GM23338 (cell line): ENCODE results near the gene ITPR3. TPM values are rescaled to one million over a fixed set of nuclear protein-coding genes. Genes with fewer than 3 reads are reported as not detected.
A peak's percentile ranks its signal among the peaks of the same experiment; 100 is the strongest.

ENCODE experiments used
- ATAC-seq: fragments of 200-7000 bp; cut with Tn5 transposase; 3 replicates; pipeline ENCODE4 v1.9.1; 2020
- DNase-seq: peaks from one replicate; pipeline ENCODE4 v3.0.0-alpha.2; 2015; ENCODE audit warnings: low spot score
- H2AFZ ChIP-seq: fragments of 200-600 bp; sonication (generic); 2 replicates; pipeline ENCODE4 v1.8.0; 2016; ENCODE audit warnings: antibody characterized with exemption, mild to moderate bottlenecking, moderate library complexity
- H3F3A ChIP-seq: fragments of 200-600 bp; sonication (generic); replicated peaks from 2 replicates; pipeline ENCODE4 v1.8.0; 2017; ENCODE audit warnings: antibody characterized with exemption, mixed run types, low read depth
- H3K27ac ChIP-seq: fragments of 200-600 bp; sonication (generic); 2 replicates; pipeline ENCODE4 v1.6.1; 2016; ENCODE audit warnings: low read depth
- H3K27me3 ChIP-seq: fragments of 200-600 bp; sonication (generic); 2 replicates; pipeline ENCODE4 v1.8.0; 2016; ENCODE audit warnings: mild to moderate bottlenecking, mixed run types, moderate library complexity; ENCODE audit not compliant: insufficient read depth
- H3K36me3 ChIP-seq: fragments of 200-600 bp; sonication (generic); 2 replicates; pipeline ENCODE4 v1.8.0; 2016; ENCODE audit warnings: mild to moderate bottlenecking; ENCODE audit not compliant: insufficient read depth
- H3K4me1 ChIP-seq: fragments of 200-600 bp; sonication (generic); 2 replicates; pipeline ENCODE4 v1.8.0; 2016; ENCODE audit warnings: mild to moderate bottlenecking, moderate library complexity; ENCODE audit not compliant: insufficient read depth
- H3K4me2 ChIP-seq: fragments of 200-600 bp; sonication (generic); 2 replicates; pipeline ENCODE4 v1.7.1; 2017; ENCODE audit warnings: mixed run types
- H3K4me3 ChIP-seq: fragments of 200-600 bp; sonication (generic); 2 replicates; pipeline ENCODE4 v1.6.1; 2016; ENCODE audit warnings: mixed run types
- H3K79me2 ChIP-seq: fragments of 200-600 bp; sonication (generic); replicated peaks from 2 replicates; pipeline ENCODE4 v1.8.0; 2017; ENCODE audit warnings: mild to moderate bottlenecking; ENCODE audit not compliant: insufficient read depth
- H3K9me2 ChIP-seq: fragments of 200-600 bp; sonication (generic); 2 replicates; pipeline ENCODE4 v1.8.0; 2017; ENCODE audit not compliant: insufficient read depth
- H4K20me1 ChIP-seq: fragments of 200-600 bp; sonication (generic); replicated peaks from 2 replicates; pipeline ENCODE4 v1.8.0; 2017; ENCODE audit warnings: mild to moderate bottlenecking; ENCODE audit not compliant: insufficient read depth
- H3K27ac Mint-ChIP-seq: 2 replicates; pipeline ENCODE4 v1.8.0; 2020; ENCODE audit warnings: inconsistent platforms, mild to moderate bottlenecking, moderate library complexity, mixed read lengths
- H3K27me3 Mint-ChIP-seq: 3 replicates; pipeline ENCODE4 v1.8.0; 2022; ENCODE audit warnings: low read depth, mild to moderate bottlenecking, moderate library complexity, mixed read lengths, inconsistent platforms; ENCODE audit not compliant: insufficient read depth, poor library complexity
- H3K36me3 Mint-ChIP-seq: 3 replicates; pipeline ENCODE4 v1.8.0; 2021; ENCODE audit warnings: low read depth, mild to moderate bottlenecking, inconsistent platforms, moderate library complexity, mixed read lengths
- H3K4me1 Mint-ChIP-seq: 3 replicates; pipeline ENCODE4 v1.8.0; 2020; ENCODE audit warnings: mild to moderate bottlenecking, inconsistent platforms, mixed read lengths
- H3K4me3 Mint-ChIP-seq: 3 replicates; pipeline ENCODE4 v1.8.0; 2021; ENCODE audit warnings: moderate library complexity, mild to moderate bottlenecking, inconsistent platforms, mixed read lengths
- H3K9me3 Mint-ChIP-seq: 3 replicates; pipeline ENCODE4 v1.8.0; 2020; ENCODE audit warnings: moderate library complexity, mild to moderate bottlenecking, inconsistent platforms, mixed read lengths
- CREB1 ChIP-seq: fragments of 250-450 bp; sonication (Bioruptor Pico); IDR thresholded peaks from 2 replicates; pipeline ENCODE4 v1.5.0; 2020; ENCODE audit warnings: low read depth, mild to moderate bottlenecking, moderate library complexity
- EZH2 ChIP-seq: fragments of 200-600 bp; sonication (generic); IDR thresholded peaks from one replicate; pipeline ENCODE4 v1.8.0; 2017; ENCODE audit warnings: antibody characterized with exemption, mild to moderate bottlenecking, low read depth; ENCODE audit not compliant: unreplicated experiment
- EZH2phosphoT487 ChIP-seq: fragments of 200-600 bp; sonication (generic); IDR thresholded peaks from one replicate; pipeline ENCODE4 v1.8.1; 2018; ENCODE audit warnings: antibody characterized with exemption; ENCODE audit not compliant: unreplicated experiment
- JUNB ChIP-seq: IDR thresholded peaks from one replicate; pipeline ENCODE4 v1.6.1; 2016; ENCODE audit warnings: antibody characterized with exemption; ENCODE audit not compliant: unreplicated experiment
- NANOG ChIP-seq: IDR thresholded peaks from 2 replicates; pipeline ENCODE4 v1.6.1; 2016; ENCODE audit warnings: antibody characterized with exemption, borderline replicate concordance
- POLR2AphosphoS5 ChIP-seq: IDR thresholded peaks from 2 replicates; pipeline ENCODE4 v1.6.1; 2016; ENCODE audit warnings: antibody characterized with exemption, low read depth
- STAT1 ChIP-seq: IDR thresholded peaks from one replicate; pipeline ENCODE4 v1.6.1; 2016; ENCODE audit warnings: antibody characterized with exemption; ENCODE audit not compliant: unreplicated experiment
- ZNF114 ChIP-seq: fragments of 250-450 bp; sonication (Bioruptor Pico); IDR thresholded peaks from 2 replicates; pipeline ENCODE4 v1.5.0; 2020; ENCODE audit warnings: mild to moderate bottlenecking, moderate library complexity
- ZNF331 ChIP-seq: fragments of 250-450 bp; sonication (Bioruptor Pico); IDR thresholded peaks from 2 replicates; pipeline ENCODE4 v1.5.0; 2020; ENCODE audit warnings: low read depth, mild to moderate bottlenecking, moderate library complexity
- polyA plus RNA-seq: library from polyadenylated mRNA; unstranded; fragments of >200 nt; fragmentation: Nextera tagmentation; extraction: Ambion mirVana; gene quantifications from 2 replicates; pipeline ENCODE4 v1.2.1, GENCODE V29; 2016
- total RNA-seq: library from RNA; depleted of rRNA; stranded (reverse); fragments of >200 nt; shearing (Covaris generic); gene quantifications from 2 replicates; pipeline ENCODE4 v1.2.3, GENCODE V29; 2014
- TF ChIP-seq, protein P1 (sequence below): fragments of 250-450 bp; sonication (Bioruptor Pico); IDR thresholded peaks from 2 replicates; pipeline ENCODE4 v1.5.0; 2020; ENCODE audit warnings: mild to moderate bottlenecking, moderate library complexity
- TF ChIP-seq, protein P2 (sequence below), 2 experiments: fragments of 200-600 bp in 1 of 2; sonication (generic) in 1 of 2; conservative IDR thresholded peaks; 2 replicates each; pipeline versions ENCODE4 v1.5.1 to v1.6.1; 2016 to 2017; ENCODE audit warnings: antibody characterized with exemption in 2 of 2, low read depth in 2 of 2, mild to moderate bottlenecking in 2 of 2, moderate library complexity in 1 of 2
- TF ChIP-seq, protein P3 (sequence below): IDR thresholded peaks from 2 replicates; pipeline ENCODE4 v1.6.1; 2016; ENCODE audit warnings: antibody characterized with exemption

The ITPR3 gene
- total and polyA plus RNA-seq, 2 experiments from 2014 or later: 7.3 to 31.9 TPM

DNA sequence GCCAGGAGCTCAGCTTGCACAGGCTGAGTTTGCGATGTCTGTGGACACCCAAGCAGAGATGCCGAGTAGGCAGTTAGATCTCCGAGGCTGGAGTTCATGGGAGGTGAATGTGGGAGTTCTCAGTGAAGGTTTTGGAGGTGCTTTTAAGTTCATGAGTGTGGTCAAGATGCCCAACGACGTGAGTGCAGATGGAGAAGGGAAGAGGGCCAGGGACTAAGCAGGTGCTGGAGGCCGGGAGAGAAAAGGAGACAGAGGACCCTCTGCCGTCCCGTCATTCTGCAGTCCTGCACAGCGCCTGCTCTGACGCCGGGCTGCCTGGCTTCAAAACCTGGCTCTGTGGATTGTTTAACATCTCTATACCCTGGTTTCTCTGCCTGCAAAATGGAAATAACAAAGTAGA, 15.5 kb downstream of the ITPR3 start:
- Histone ChIP-seq H3F3A (0 out of 2 replicates have a peak, but pooled peaks cover 3% of the 10 kb centered on the region), H4K20me1 (peaks cover 11% of the 10 kb centered on the region; the same call in 1 of the 2 replicates), H3K4me2 (peak overlapping the region; percentile 51; the same call in 1 of the 2 replicates), H2AFZ (no peak overlapping the region), H3K27me3 (peaks cover 9% of the 10 kb centered on the region; the same call in 1 of the 2 replicates), H3K79me2 (peaks cover 19% of the 10 kb centered on the region), H3K36me3 (no peaks in the 10 kb centered on the region), H3K4me3 (no peak overlapping the region), H3K4me1 (peaks cover 29% of the 10 kb centered on the region), H3K9me2 (no peaks in the 10 kb centered on the region), H3K27ac (no peak overlapping the region)
- DNase-seq (no peak), ATAC-seq (no peak)
- Mint-ChIP-seq H3K9me3 (no peaks in the 10 kb centered on the region; the same call in 2 of the 3 replicates), H3K4me1 (peaks cover 51% of the 10 kb centered on the region), H3K36me3 (no peaks in the 10 kb centered on the region; the same call in 1 of the 3 replicates), H3K27ac (no peak overlapping the region), H3K27me3 (peaks cover 28% of the 10 kb centered on the region), H3K4me3 (no peak overlapping the region; the same call in 2 of the 3 replicates)
- TF ChIP-seq, protein P1, sequence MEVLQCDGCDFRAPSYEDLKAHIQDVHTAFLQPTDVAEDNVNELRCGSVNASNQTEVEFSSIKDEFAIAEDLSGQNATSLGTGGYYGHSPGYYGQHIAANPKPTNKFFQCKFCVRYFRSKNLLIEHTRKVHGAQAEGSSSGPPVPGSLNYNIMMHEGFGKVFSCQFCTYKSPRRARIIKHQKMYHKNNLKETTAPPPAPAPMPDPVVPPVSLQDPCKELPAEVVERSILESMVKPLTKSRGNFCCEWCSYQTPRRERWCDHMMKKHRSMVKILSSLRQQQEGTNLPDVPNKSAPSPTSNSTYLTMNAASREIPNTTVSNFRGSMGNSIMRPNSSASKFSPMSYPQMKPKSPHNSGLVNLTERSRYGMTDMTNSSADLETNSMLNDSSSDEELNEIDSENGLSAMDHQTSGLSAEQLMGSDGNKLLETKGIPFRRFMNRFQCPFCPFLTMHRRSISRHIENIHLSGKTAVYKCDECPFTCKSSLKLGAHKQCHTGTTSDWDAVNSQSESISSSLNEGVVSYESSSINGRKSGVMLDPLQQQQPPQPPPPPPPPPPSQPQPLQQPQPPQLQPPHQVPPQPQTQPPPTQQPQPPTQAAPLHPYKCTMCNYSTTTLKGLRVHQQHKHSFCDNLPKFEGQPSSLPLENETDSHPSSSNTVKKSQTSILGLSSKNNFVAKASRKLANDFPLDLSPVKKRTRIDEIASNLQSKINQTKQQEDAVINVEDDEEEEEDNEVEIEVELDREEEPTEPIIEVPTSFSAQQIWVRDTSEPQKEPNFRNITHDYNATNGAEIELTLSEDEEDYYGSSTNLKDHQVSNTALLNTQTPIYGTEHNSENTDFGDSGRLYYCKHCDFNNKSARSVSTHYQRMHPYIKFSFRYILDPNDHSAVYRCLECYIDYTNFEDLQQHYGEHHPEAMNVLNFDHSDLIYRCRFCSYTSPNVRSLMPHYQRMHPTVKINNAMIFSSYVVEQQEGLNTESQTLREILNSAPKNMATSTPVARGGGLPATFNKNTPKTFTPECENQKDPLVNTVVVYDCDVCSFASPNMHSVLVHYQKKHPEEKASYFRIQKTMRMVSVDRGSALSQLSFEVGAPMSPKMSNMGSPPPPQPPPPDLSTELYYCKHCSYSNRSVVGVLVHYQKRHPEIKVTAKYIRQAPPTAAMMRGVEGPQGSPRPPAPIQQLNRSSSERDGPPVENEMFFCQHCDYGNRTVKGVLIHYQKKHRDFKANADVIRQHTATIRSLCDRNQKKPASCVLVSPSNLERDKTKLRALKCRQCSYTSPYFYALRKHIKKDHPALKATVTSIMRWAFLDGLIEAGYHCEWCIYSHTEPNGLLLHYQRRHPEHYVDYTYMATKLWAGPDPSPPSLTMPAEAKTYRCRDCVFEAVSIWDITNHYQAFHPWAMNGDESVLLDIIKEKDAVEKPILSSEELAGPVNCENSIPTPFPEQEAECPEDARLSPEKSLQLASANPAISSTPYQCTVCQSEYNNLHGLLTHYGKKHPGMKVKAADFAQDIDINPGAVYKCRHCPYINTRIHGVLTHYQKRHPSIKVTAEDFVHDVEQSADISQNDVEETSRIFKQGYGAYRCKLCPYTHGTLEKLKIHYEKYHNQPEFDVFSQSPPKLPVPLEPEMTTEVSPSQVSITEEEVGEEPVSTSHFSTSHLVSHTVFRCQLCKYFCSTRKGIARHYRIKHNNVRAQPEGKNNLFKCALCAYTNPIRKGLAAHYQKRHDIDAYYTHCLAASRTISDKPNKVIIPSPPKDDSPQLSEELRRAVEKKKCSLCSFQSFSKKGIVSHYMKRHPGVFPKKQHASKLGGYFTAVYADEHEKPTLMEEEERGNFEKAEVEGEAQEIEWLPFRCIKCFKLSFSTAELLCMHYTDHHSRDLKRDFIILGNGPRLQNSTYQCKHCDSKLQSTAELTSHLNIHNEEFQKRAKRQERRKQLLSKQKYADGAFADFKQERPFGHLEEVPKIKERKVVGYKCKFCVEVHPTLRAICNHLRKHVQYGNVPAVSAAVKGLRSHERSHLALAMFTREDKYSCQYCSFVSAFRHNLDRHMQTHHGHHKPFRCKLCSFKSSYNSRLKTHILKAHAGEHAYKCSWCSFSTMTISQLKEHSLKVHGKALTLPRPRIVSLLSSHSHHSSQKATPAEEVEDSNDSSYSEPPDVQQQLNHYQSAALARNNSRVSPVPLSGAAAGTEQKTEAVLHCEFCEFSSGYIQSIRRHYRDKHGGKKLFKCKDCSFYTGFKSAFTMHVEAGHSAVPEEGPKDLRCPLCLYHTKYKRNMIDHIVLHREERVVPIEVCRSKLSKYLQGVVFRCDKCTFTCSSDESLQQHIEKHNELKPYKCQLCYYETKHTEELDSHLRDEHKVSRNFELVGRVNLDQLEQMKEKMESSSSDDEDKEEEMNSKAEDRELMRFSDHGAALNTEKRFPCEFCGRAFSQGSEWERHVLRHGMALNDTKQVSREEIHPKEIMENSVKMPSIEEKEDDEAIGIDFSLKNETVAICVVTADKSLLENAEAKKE (CRISPR knock-in tag): no peak
- TF ChIP-seq ZNF114 (CRISPR knock-in tag) (no peak), POLR2AphosphoS5 (no peak), CREB1 (CRISPR knock-in tag) (no peak), EZH2phosphoT487 (no peak), EZH2 (no peak), STAT1 (no peak), NANOG (no peak), ZNF331 (CRISPR knock-in tag) (no peak), JUNB (no peak)
- TF ChIP-seq, protein P2, sequence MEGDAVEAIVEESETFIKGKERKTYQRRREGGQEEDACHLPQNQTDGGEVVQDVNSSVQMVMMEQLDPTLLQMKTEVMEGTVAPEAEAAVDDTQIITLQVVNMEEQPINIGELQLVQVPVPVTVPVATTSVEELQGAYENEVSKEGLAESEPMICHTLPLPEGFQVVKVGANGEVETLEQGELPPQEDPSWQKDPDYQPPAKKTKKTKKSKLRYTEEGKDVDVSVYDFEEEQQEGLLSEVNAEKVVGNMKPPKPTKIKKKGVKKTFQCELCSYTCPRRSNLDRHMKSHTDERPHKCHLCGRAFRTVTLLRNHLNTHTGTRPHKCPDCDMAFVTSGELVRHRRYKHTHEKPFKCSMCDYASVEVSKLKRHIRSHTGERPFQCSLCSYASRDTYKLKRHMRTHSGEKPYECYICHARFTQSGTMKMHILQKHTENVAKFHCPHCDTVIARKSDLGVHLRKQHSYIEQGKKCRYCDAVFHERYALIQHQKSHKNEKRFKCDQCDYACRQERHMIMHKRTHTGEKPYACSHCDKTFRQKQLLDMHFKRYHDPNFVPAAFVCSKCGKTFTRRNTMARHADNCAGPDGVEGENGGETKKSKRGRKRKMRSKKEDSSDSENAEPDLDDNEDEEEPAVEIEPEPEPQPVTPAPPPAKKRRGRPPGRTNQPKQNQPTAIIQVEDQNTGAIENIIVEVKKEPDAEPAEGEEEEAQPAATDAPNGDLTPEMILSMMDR (conservative IDR thresholded peaks at IDR 0.05; ENCODE audit: low read depth in 2 of 2): no peak
- TF ChIP-seq, protein P3, sequence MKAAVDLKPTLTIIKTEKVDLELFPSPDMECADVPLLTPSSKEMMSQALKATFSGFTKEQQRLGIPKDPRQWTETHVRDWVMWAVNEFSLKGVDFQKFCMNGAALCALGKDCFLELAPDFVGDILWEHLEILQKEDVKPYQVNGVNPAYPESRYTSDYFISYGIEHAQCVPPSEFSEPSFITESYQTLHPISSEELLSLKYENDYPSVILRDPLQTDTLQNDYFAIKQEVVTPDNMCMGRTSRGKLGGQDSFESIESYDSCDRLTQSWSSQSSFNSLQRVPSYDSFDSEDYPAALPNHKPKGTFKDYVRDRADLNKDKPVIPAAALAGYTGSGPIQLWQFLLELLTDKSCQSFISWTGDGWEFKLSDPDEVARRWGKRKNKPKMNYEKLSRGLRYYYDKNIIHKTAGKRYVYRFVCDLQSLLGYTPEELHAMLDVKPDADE: no peak
